ENCODE measurements around the gene FGF1. TPM values are rescaled to one million over a fixed set of nuclear protein-coding genes. Genes with fewer than 3 reads are reported as not detected.

FGF1 gene
- total and polyA plus RNA-seq, 2 donors (not counting 1 experiment from before 2014, with no cell fraction given), result not detected

- Mint-ChIP-seq H3K9me3 (ENCODE audit: insufficient read depth) (no peaks in the 10 kb centered on the region), H3K4me1 (no peaks in the 10 kb centered on the region), H3K27ac (no peak overlapping the region), H3K27me3 (peaks cover 31% of the 10 kb centered on the region), H3K4me3 (no peak overlapping the region)
- CTCF ChIA-PET, result no interaction called here
- H3K4me2 ChIP-seq (replicated peaks; ENCODE audit: low read depth, low read length, poor library complexity, severe bottlenecking), result no peak overlapping the region
- no peaks in the 10 kb centered on the region for H3K4me1 ChIP-seq (ENCODE audit: control insufficient read depth in 2 of 2, insufficient read depth in 2 of 2, low read length in 2 of 2)
- H3K36me3 ChIP-seq (replicated peaks in 1 of 2; ENCODE audit: control extremely low read depth in 1 of 2, control insufficient read depth in 1 of 2, extremely low read depth in 1 of 2, insufficient read depth in 2 of 2, low read length in 1 of 2), result no peaks in the 10 kb centered on the region
- H3K9me3 ChIP-seq (ENCODE audit: control extremely low read depth in 1 of 3, control insufficient read depth in 2 of 3, insufficient read depth in 1 of 3, low read length in 2 of 3), result no peaks in the 10 kb centered on the region
- no peak for ATAC-seq (ENCODE audit: low read depth)
- no peak overlapping the region for H3K4me3 ChIP-seq (ENCODE audit: control extremely low read depth in 1 of 5, extremely low read depth in 1 of 5, insufficient read depth in 1 of 5, low read depth in 2 of 5, low read length in 4 of 5)
- no peak overlapping the region for H3K27ac ChIP-seq (ENCODE audit: low read length in 2 of 2)
- no peak overlapping the region for H2AFZ ChIP-seq (ENCODE audit: insufficient read depth, low read depth, low read length, poor library complexity, severe bottlenecking)
- H3K79me2 ChIP-seq (ENCODE audit: control insufficient read depth, insufficient read depth, low read length), result no peaks in the 10 kb centered on the region
- DNase-seq, result no peak
- intact Hi-C loops (cut with micrococcal nuclease), result no loop called here
- POLR2A ChIA-PET, result no interaction called here
- H4K20me1 ChIP-seq (ENCODE audit: control insufficient read depth, insufficient read depth, low read length, poor library complexity, severe bottlenecking), result no peaks in the 10 kb centered on the region
- H3K9ac ChIP-seq (ENCODE audit: low read length), result no peak overlapping the region
- WGBS (ENCODE audit: insufficient coverage), result 60% methylated on average over 1 of the region's 7 CpGs
- TF ChIP-seq, protein P1, sequence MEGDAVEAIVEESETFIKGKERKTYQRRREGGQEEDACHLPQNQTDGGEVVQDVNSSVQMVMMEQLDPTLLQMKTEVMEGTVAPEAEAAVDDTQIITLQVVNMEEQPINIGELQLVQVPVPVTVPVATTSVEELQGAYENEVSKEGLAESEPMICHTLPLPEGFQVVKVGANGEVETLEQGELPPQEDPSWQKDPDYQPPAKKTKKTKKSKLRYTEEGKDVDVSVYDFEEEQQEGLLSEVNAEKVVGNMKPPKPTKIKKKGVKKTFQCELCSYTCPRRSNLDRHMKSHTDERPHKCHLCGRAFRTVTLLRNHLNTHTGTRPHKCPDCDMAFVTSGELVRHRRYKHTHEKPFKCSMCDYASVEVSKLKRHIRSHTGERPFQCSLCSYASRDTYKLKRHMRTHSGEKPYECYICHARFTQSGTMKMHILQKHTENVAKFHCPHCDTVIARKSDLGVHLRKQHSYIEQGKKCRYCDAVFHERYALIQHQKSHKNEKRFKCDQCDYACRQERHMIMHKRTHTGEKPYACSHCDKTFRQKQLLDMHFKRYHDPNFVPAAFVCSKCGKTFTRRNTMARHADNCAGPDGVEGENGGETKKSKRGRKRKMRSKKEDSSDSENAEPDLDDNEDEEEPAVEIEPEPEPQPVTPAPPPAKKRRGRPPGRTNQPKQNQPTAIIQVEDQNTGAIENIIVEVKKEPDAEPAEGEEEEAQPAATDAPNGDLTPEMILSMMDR (IDR thresholded peaks at IDR 0.05), result no peak
- no peak for TF ChIP-seq EZH2 (IDR thresholded peaks at IDR 0.05; ENCODE audit: borderline replicate concordance, insufficient read depth, low read depth, low read length, poor library complexity, severe bottlenecking)
- H3K27me3 ChIP-seq (replicated peaks in 1 of 4; ENCODE audit: control extremely low read depth in 1 of 4, control insufficient read depth in 3 of 4, insufficient read depth in 4 of 4, low read length in 3 of 4), result peaks cover 0 to 3% (median 1%) of the 10 kb centered on the region in 4 experiments
These were observed 2.5 kb upstream of the FGF1 start for GRCh38 chr5:142688281-142688989.

DNA sequence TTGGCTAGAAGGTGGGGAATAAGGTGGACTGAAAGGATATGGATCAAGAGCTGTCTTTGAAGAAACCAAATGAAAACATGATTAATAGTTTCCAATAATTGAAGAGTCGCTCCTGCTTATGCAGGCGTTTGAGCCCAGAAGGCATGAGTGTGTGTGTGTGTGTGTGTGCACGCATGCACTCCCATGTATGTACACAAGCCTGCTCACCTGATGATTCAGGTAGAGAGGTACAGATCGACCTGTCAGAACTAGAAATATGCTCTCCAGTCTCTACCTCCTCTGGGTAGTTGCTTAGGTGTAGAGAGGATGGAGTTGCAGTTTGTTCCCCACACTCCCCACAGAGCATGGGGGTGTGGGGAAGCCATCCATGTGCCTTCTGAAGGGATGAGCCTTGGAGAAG lies 1.1 kb upstream of the FGF1 start:
- WGBS (ENCODE audit: insufficient coverage), result 100% methylated on average over 3 of the region's 4 CpGs
- no peak for DNase-seq

More for the DNA sequence above, 1.1 kb upstream of the FGF1 start:
- H3K36me3 ChIP-seq (replicated peaks in 1 of 2; ENCODE audit: control extremely low read depth in 1 of 2, control insufficient read depth in 1 of 2, extremely low read depth in 1 of 2, insufficient read depth in 2 of 2, low read length in 1 of 2), result no peaks in the 10 kb centered on the region
- H3K4me2 ChIP-seq (replicated peaks; ENCODE audit: low read depth, low read length, poor library complexity, severe bottlenecking), result no peak overlapping the region
- H4K20me1 ChIP-seq (ENCODE audit: control insufficient read depth, insufficient read depth, low read length, poor library complexity, severe bottlenecking), result no peaks in the 10 kb centered on the region
- H3K27ac ChIP-seq (ENCODE audit: low read length in 2 of 2), result no peak overlapping the region
- Mint-ChIP-seq H3K4me1 (no peaks in the 10 kb centered on the region), H3K27me3 (peaks cover 30% of the 10 kb centered on the region), H3K4me3 (no peak overlapping the region), H3K27ac (no peak overlapping the region), H3K9me3 (ENCODE audit: insufficient read depth) (no peaks in the 10 kb centered on the region)
- CTCF ChIA-PET, result no interaction called here
- no peaks in the 10 kb centered on the region for H3K9me3 ChIP-seq (ENCODE audit: control extremely low read depth in 1 of 3, control insufficient read depth in 2 of 3, insufficient read depth in 1 of 3, low read length in 2 of 3)
- TF ChIP-seq, protein P1 (IDR thresholded peaks at IDR 0.05), result no peak
- TF ChIP-seq EZH2 (IDR thresholded peaks at IDR 0.05; ENCODE audit: borderline replicate concordance, insufficient read depth, low read depth, low read length, poor library complexity, severe bottlenecking), result no peak
- H2AFZ ChIP-seq (ENCODE audit: insufficient read depth, low read depth, low read length, poor library complexity, severe bottlenecking), result no peak overlapping the region
- POLR2A ChIA-PET, result no interaction called here
- no peaks in the 10 kb centered on the region for H3K79me2 ChIP-seq (ENCODE audit: control insufficient read depth, insufficient read depth, low read length)
- no peaks in the 10 kb centered on the region for H3K4me1 ChIP-seq (ENCODE audit: control insufficient read depth in 2 of 2, insufficient read depth in 2 of 2, low read length in 2 of 2)
- peaks cover 0 to 3% (median 1%) of the 10 kb centered on the region in 4 experiments for H3K27me3 ChIP-seq (replicated peaks in 1 of 4; ENCODE audit: control extremely low read depth in 1 of 4, control insufficient read depth in 3 of 4, insufficient read depth in 4 of 4, low read length in 3 of 4)
- H3K4me3 ChIP-seq (ENCODE audit: control extremely low read depth in 1 of 5, extremely low read depth in 1 of 5, insufficient read depth in 1 of 5, low read depth in 2 of 5, low read length in 4 of 5), result no peak overlapping the region
- ATAC-seq (ENCODE audit: low read depth), result no peak
- intact Hi-C loops (cut with micrococcal nuclease), result no loop called here
- H3K9ac ChIP-seq (ENCODE audit: low read length), result no peak overlapping the region
